Measurements from ENCODE around the gene EIF2D. TPM values are rescaled to one million over a fixed set of nuclear protein-coding genes. Genes with fewer than 3 reads are reported as not detected.

The EIF2D gene
- total and polyA plus RNA-seq, 2 of the 13 experiments (the other 11 are each of a cell fraction or from before 2014, with no cell fraction given): 45.1 to 64.9 TPM

- TF ChIP-seq MATR3 (CRISPR knock-in tag; IDR thresholded peaks at IDR 0.05) (no peak), ZKSCAN5 (CRISPR knock-in tag; IDR thresholded peaks at IDR 0.05) (no peak), TARDBP (CRISPR knock-in tag; IDR thresholded peaks at IDR 0.05) (no peak), FOXK1 (CRISPR knock-in tag; IDR thresholded peaks at IDR 0.05; ENCODE audit: borderline replicate concordance, low read depth) (0 out of 2 replicates have a peak, but pooled peaks have one; percentile 16), ZFYVE20 (CRISPR knock-in tag; IDR thresholded peaks at IDR 0.05; ENCODE audit: borderline replicate concordance, low read depth) (no peak), ZNF235 (CRISPR knock-in tag; IDR thresholded peaks at IDR 0.05; ENCODE audit: borderline replicate concordance) (no peak), AHR (CRISPR knock-in tag; IDR thresholded peaks at IDR 0.05) (no peak), HNF4A (CRISPR knock-in tag; IDR thresholded peaks at IDR 0.05) (no peak), FOXK2 (IDR thresholded peaks at IDR 0.05) (no peak), ZBTB4 (CRISPR knock-in tag; IDR thresholded peaks at IDR 0.05; ENCODE audit: borderline replicate concordance) (peak; percentile 7; the same call in 1 of the 2 replicates), ETV6 (CRISPR knock-in tag; conservative IDR thresholded peaks at IDR 0.05) (no peak), MAF1 (CRISPR knock-in tag; IDR thresholded peaks at IDR 0.05; ENCODE audit: borderline replicate concordance) (no peak), ZSCAN31 (CRISPR knock-in tag; IDR thresholded peaks at IDR 0.05; ENCODE audit: low read depth) (no peak), ZNF850 (CRISPR knock-in tag; conservative IDR thresholded peaks at IDR 0.05) (no peak), TAF1 (CRISPR knock-in tag; IDR thresholded peaks at IDR 0.05) (no peak), ZBTB8A (CRISPR knock-in tag; IDR thresholded peaks at IDR 0.05; ENCODE audit: borderline replicate concordance, low read depth) (peak; percentile 16; the same call in 1 of the 2 replicates), ARHGAP35 (CRISPR knock-in tag; IDR thresholded peaks at IDR 0.05; ENCODE audit: borderline replicate concordance) (no peak), SMC3 (IDR thresholded peaks at IDR 0.05; ENCODE audit: low read length) (peak; percentile 86), ZBTB44 (CRISPR knock-in tag; IDR thresholded peaks at IDR 0.05) (no peak), SALL2 (CRISPR knock-in tag; IDR thresholded peaks at IDR 0.05) (no peak), ZNF552 (CRISPR knock-in tag; IDR thresholded peaks at IDR 0.05; ENCODE audit: borderline replicate concordance) (no peak), ZNF772 (CRISPR knock-in tag; IDR thresholded peaks at IDR 0.05) (no peak), PAX8 (CRISPR knock-in tag; IDR thresholded peaks at IDR 0.05; ENCODE audit: borderline replicate concordance) (0 out of 2 replicates have a peak, but pooled peaks have one; percentile 19), SMAD9 (CRISPR knock-in tag; IDR thresholded peaks at IDR 0.05) (no peak), MXD4 (CRISPR knock-in tag; IDR thresholded peaks at IDR 0.05) (no peak), ZSCAN20 (CRISPR knock-in tag; IDR thresholded peaks at IDR 0.05; ENCODE audit: borderline replicate concordance) (no peak), ZZZ3 (CRISPR knock-in tag; IDR thresholded peaks at IDR 0.05; ENCODE audit: borderline replicate concordance) (no peak), ZNF232 (CRISPR knock-in tag; IDR thresholded peaks at IDR 0.05; ENCODE audit: borderline replicate concordance) (peak; percentile 83; the same call in 1 of the 2 replicates)
Observed at GRCh38 chr1:206634365-206635079, 22.3 kb upstream of the EIF2D start (continued).
